Kidney (tissue), 14 donors: ENCODE data around the gene PLA2R1. TPM values are rescaled to one million over a fixed set of nuclear protein-coding genes. Genes with fewer than 3 reads are reported as not detected.

Source experiments
- DNase-seq, 5 donors: peaks; one replicate each; pipeline ENCODE4 v3.0.0-alpha.2; 2013 to 2020
- FAIRE-seq: peaks from 2 replicates; lab custom pipeline; 2012; peaks lifted over from hg19 to GRCh38; lab: Jason Lieb, UNC
- H3K27ac ChIP-seq, 2 donors: one replicate each; pipeline ENCODE4 v1.7.0; 2013; ENCODE audit warnings: low read depth in 2 of 2, low read length in 2 of 2, inconsistent platforms in 1 of 2
- H3K27me3 ChIP-seq: one replicate; pipeline ENCODE4 v1.7.1; 2013; ENCODE audit warnings: low read length, inconsistent platforms; ENCODE audit not compliant: control insufficient read depth, insufficient read depth
- H3K36me3 ChIP-seq, 3 donors: one replicate each; pipeline versions ENCODE4 v1.7.0 to v1.7.1; 2013; ENCODE audit warnings: low read length in 3 of 3, control low read depth in 1 of 3, inconsistent platforms in 1 of 3; ENCODE audit not compliant: insufficient read depth in 3 of 3, control insufficient read depth in 2 of 3
- H3K4me1 ChIP-seq, 3 donors: one replicate each; pipeline versions ENCODE4 v1.7.0 to v1.7.1; 2013; ENCODE audit warnings: low read length in 3 of 3, inconsistent platforms in 1 of 3, low read depth in 1 of 3; ENCODE audit not compliant: control insufficient read depth in 2 of 3, insufficient read depth in 2 of 3
- H3K4me3 ChIP-seq, 3 donors: one replicate each; pipeline versions ENCODE4 v1.7.0 to v1.8.1; 2013; ENCODE audit warnings: low read length in 3 of 3, control low read depth in 1 of 3, inconsistent platforms in 1 of 3
- H3K9ac ChIP-seq, 3 donors: one replicate each; pipeline versions ENCODE4 v1.7.0 to v1.7.1; 2013; ENCODE audit warnings: low read length in 3 of 3, control low read depth in 1 of 3, inconsistent platforms in 1 of 3
- H3K9me3 ChIP-seq, 3 donors: one replicate each; pipeline versions ENCODE4 v1.7.0 to v1.7.1; 2013; ENCODE audit warnings: low read length in 3 of 3, control low read depth in 1 of 3, inconsistent platforms in 1 of 3; ENCODE audit not compliant: control insufficient read depth in 2 of 3, insufficient read depth in 1 of 3
- intact Hi-C: fragments of 100-400 bp; cut with DNase I; formaldehyde crosslinking; loops from one replicate; pipeline ENCODE4 v1.11.1; 2022
- polyA plus RNA-seq: library from polyadenylated mRNA; stranded (reverse); fragments of 350-450 nt; fragmentation: Illumina TruSeq; extraction: RNeasy Lipid Tissue Mini Kit (QIAGEN cat#74804); gene quantifications from one replicate; pipeline ENCODE4 v1.2.3, GENCODE V29; 2014; ENCODE audit warnings: low read depth, low replicate concordance; ENCODE audit not compliant: insufficient read depth
- total RNA-seq: library from RNA; stranded (reverse); fragmentation: NEBNext Ultra II Directional; extraction: Animal tissue kit (Norgen Biotek cat#: 25700); gene quantifications from one replicate; pipeline ENCODE4 v1.2.1, GENCODE V29; 2021
- TF ChIP-seq, protein P1 (sequence below): IDR thresholded peaks from 3 replicates; pipeline ENCODE4 v1.5.1; 2012; ENCODE audit warnings: mild to moderate bottlenecking, moderate library complexity, borderline replicate concordance; ENCODE audit not compliant: insufficient read depth; ENCODE audit errors: extremely low read depth
- donor health status: control.
- donor health status: control.
- donor health status: control.
- donor health status: control.
- donor health status: control.
- donor health status: DM: yes; HTN: yes; CAD: no.
- donor health status: Normal renal cell carcinoma (clear cell type).

The PLA2R1 gene
- total and polyA plus RNA-seq, 2 donors from 2014 or later, result 6.6 to 71.9 TPM

GRCh38 chr2:159926695-159927094, 135.7 kb downstream of the PLA2R1 start:
- DNase-seq, result no peak
- Histone ChIP-seq H3K4me3 (no peak overlapping the region), H3K27ac (no peak overlapping the region), H3K27me3 (no peaks in the 10 kb centered on the region), H3K36me3 (no peaks in the 10 kb centered on the region), H3K9ac (no peak overlapping the region), H3K4me1 (peaks cover 0 to 4% (median 0%) of the 10 kb centered on the region in 3 donors), H3K9me3 (peaks cover 0 to 6% (median 0%) of the 10 kb centered on the region in 3 donors)
- intact Hi-C loops, result no loop called here
- TF ChIP-seq, protein P1, sequence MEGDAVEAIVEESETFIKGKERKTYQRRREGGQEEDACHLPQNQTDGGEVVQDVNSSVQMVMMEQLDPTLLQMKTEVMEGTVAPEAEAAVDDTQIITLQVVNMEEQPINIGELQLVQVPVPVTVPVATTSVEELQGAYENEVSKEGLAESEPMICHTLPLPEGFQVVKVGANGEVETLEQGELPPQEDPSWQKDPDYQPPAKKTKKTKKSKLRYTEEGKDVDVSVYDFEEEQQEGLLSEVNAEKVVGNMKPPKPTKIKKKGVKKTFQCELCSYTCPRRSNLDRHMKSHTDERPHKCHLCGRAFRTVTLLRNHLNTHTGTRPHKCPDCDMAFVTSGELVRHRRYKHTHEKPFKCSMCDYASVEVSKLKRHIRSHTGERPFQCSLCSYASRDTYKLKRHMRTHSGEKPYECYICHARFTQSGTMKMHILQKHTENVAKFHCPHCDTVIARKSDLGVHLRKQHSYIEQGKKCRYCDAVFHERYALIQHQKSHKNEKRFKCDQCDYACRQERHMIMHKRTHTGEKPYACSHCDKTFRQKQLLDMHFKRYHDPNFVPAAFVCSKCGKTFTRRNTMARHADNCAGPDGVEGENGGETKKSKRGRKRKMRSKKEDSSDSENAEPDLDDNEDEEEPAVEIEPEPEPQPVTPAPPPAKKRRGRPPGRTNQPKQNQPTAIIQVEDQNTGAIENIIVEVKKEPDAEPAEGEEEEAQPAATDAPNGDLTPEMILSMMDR, result no peak
- no peak for FAIRE-seq

GRCh38 chr2:159925975-159926374, 136.4 kb downstream of the PLA2R1 start:
- peak in 1 of 5 donors; percentile 68 for DNase-seq
- Histone ChIP-seq H3K9ac (no peak overlapping the region), H3K4me3 (no peak overlapping the region), H3K4me1 (peaks cover 0 to 5% (median 0%) of the 10 kb centered on the region in 3 donors), H3K27ac (no peak overlapping the region), H3K27me3 (no peaks in the 10 kb centered on the region), H3K9me3 (peaks cover 0 to 6% (median 0%) of the 10 kb centered on the region in 3 donors), H3K36me3 (no peaks in the 10 kb centered on the region)
- TF ChIP-seq, protein P1, result no peak
- intact Hi-C loops, result no loop called here
- FAIRE-seq, result no peak

DNA sequence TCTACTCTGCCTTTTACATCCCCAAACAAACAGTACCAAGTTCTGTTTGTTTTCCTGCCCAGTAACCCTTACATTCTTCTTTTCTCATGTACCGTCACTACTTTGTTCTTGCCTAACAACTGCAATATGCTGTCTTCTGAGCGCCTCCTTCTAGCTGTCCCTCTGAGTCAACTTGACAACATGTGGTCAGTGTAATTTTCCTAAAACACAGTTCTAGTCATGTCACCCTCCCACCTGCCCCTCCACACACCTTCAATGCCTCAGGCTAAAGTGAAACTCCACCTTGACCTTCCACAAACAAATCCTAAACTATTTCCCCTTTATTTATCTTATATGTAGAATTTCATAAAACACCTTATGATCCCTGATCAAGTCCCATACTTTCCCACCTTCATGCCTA, 139.9 kb downstream of the PLA2R1 start:
- H3K27me3 ChIP-seq, result no peaks in the 10 kb centered on the region
- intact Hi-C loops, result no loop called here
- peaks cover 0 to 5% (median 0%) of the 10 kb centered on the region in 3 donors for H3K4me1 ChIP-seq

More for the DNA sequence above, 139.9 kb downstream of the PLA2R1 start:
- no peaks in the 10 kb centered on the region for H3K36me3 ChIP-seq
- no peak for DNase-seq
- FAIRE-seq, result no peak
- H3K4me3 ChIP-seq, result no peak overlapping the region
- no peak overlapping the region for H3K27ac ChIP-seq
- TF ChIP-seq, protein P1, result no peak
- H3K9me3 ChIP-seq, result no peaks in the 10 kb centered on the region
- H3K9ac ChIP-seq, result no peak overlapping the region
